Choroid plexus epithelial cell (primary cell): ENCODE measurements around the gene CRACR2B.

Experiments
- DNase-seq: peaks from one replicate; pipeline ENCODE4 v3.0.0-alpha.2; 2010; ENCODE audit warnings: low read depth
- H3K4me3 ChIP-seq: 2 replicates; pipeline ENCODE4 v1.5.1; 2011; ENCODE audit warnings: low read depth, mild to moderate bottlenecking, control low read depth, low read length, moderate library complexity
- CTCF ChIP-seq: conservative IDR thresholded peaks from 2 replicates; pipeline ENCODE4 v1.5.1; 2011; ENCODE audit warnings: low read depth, mild to moderate bottlenecking, control low read depth, inconsistent platforms, low read length, moderate library complexity

CRACR2B gene

GRCh38 chr11:795634-796564 lies 31.8 kb upstream of the CRACR2B start:
- peak; percentile 87 for DNase-seq
- TF ChIP-seq CTCF = no peak
- H3K4me3 ChIP-seq = peak overlapping the region; percentile 79

DNA sequence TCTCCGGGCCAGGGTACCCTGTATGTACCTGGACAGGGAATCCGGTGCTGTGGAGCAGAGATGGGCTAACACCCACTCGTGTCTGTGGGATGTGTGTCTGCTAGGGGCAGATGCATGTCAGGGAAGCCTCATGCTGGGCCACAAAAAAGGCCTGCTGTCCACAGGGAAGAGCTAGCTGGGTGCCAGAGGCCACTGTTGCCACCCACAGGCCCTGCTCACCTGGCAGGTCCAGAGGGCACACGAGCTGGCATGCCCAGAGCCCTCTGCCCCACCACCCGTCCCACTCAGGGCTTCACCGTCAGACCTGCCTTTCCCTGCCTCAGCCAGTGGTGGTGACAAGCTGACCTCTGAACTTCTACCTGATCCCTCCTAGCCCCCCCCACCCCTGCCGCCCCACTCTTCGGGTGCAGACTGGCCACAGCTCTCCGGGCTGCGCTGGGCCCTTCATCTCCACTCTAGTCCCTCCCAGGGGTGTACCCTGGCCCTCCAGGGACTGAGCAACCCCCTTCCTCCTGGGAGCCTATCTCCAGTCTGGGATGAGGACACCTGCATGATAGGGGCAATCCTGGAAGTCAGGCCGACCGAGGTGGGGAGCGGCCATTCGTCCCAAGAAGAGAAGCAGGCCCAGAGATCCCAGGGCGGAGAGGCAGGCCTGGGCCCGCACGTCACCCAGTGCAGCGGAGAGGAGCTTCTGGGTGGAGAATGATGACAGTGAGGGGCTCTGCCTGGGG lies 31.0 kb upstream of the CRACR2B start:
- TF ChIP-seq CTCF = no peak
- DNase-seq = no peak
- H3K4me3 ChIP-seq = peak overlapping the region; percentile 79

- H3K4me3 ChIP-seq = peak overlapping the region; percentile 79
- peak; percentile 95 for DNase-seq
- no peak for TF ChIP-seq CTCF
Measured at GRCh38 chr11:797296-798092, 30.2 kb upstream of the CRACR2B start.

DNA sequence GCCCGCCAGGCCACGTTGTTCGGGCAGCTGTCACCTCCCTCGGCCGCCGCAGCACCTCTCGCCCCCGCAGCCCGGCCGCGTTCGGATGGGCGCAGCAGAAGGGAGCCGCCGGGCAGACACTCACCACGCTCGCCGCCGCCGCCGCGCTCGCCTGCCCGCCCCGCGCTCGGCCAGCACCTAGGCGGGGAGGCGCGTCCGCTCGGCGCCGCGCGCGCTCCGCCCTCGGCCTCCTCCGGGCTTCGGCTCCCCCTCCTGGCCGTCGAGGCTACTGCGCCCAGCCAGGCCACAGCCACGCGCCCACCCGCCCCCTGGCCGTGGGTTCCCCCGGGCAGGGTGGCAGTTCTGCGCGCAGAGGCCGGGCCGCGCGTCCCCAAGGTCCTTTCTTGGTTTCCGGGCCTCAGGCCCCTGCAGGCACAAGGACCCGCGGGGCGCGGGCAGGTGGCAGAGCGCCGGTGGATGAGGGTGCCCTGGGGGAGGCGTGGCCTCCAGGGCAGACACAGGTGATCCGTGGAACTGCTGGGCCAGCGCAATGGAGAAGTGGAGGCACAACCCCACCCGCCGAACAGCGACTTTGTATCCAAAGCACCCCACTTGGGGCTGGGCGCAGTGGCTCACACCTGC lies 29.5 kb upstream of the CRACR2B start, which contains the start of gene SLC25A22:
Gene SLC25A22 (minus strand): TSS at position 189 of the 621 bp plus-strand sequence. CDS start 3,275 bp downstream, outside the sequence.
- peak; percentile 79 for DNase-seq
- peak; percentile 55 for TF ChIP-seq CTCF
- peak within 1 kb of the TSS; percentile 79 for H3K4me3 ChIP-seq

DNA sequence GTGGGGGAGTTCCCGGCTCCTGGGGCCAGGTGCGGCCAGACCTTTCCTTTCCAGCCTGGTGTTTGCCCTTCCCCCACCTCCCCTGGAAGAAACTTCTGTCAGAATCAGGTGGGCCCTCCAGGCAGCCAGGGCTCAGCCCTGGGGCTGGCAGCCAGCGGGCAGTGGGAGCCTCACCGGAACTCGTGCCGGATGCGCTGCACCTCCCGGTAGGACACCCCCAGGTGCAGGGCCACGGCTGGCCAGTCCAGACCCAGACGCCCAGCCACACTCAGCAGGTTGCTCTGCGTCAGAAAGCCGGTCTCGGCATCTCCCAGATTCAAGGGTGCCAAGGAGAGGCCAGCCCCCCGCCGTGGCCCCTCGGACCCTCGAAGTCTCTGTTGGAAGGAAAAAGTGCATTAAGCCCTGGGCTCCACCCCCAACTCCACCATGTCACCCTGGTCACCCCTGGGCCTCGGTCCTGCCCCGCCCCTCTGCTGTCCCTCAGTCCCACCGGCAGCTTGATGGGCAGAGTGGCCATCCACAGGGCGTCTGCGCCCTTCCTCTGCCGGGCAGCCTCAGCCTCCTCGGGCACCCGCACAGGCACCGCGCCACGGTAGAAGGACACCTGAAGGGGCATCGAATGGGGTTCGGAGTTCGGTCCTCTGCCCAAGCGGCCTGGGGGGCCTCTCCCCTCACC lies 27.9 kb upstream of the CRACR2B start:
- DNase-seq = no peak
- H3K4me3 ChIP-seq = no peak overlapping the region
- TF ChIP-seq CTCF = no peak

- H3K4me3 ChIP-seq = no peak overlapping the region
- no peak for TF ChIP-seq CTCF
- no peak for DNase-seq
Measured at GRCh38 chr11:800473-800872, 27.2 kb upstream of the CRACR2B start.
